HepG2 (cell line): ENCODE results near the gene PCOLCE2. TPM values are rescaled to one million over a fixed set of nuclear protein-coding genes. Genes with fewer than 3 reads are reported as not detected.

Experiments
- ATAC-seq: fragments of 200-7000 bp; cut with Tn5 transposase; 3 replicates; pipeline ENCODE4 v1.9.1; 2020; ENCODE audit warnings: mild to moderate bottlenecking, moderate library complexity
- BruUV-seq: library from RNA; stranded (reverse); fragments of 400-500 nt; replicated peaks from 2 replicates; lab custom pipeline; 2021; lab: Mats Ljungman, UMichigan
- CTCF ChIA-PET: fragments of 300-600 bp; formaldehyde crosslinking; extraction: SDS; loops from one replicate; lab custom pipeline; 2021; ENCODE audit warnings: low total read pairs, inconsistent platforms, low intra/inter-chr PET ratio; lab: Yijun Ruan, JAX
- POLR2A ChIA-PET: fragments of 350-600 bp; sonication (Branson Sonifier 250); formaldehyde crosslinking; loops from one replicate; lab custom pipeline; 2020; ENCODE audit warnings: antibody characterized with exemption, inconsistent platforms; lab: Yijun Ruan, JAX
- DNase-seq: peaks from one replicate; pipeline ENCODE4 v3.0.0-alpha.2; 2015; ENCODE audit warnings: low spot score
- FAIRE-seq: peaks from 3 replicates; lab custom pipeline; 2011; peaks lifted over from hg19 to GRCh38; lab: Jason Lieb, UNC
- H2AFZ ChIP-seq: one replicate; pipeline ENCODE4 v1.6.1; 2011; ENCODE audit warnings: low read length, inconsistent platforms
- H3K27ac ChIP-seq: fragments of 300-600 bp; 3 replicates; pipeline ENCODE4 v1.8.0; 2011; ENCODE audit warnings: mixed run types, mild to moderate bottlenecking, mixed read lengths, low read length, inconsistent platforms; ENCODE audit not compliant: insufficient read depth; ENCODE audit errors: extremely low read length
- H3K27me3 ChIP-seq, 2 experiments: fragments of 200-600 bp in 1 of 2; 2 replicates in 1 of 2; 3 replicates in 1 of 2; pipeline versions ENCODE4 v1.6.0 to v1.8.0; 2011; ENCODE audit warnings: low read length in 2 of 2, mild to moderate bottlenecking in 2 of 2, moderate library complexity in 2 of 2, inconsistent platforms in 1 of 2; ENCODE audit not compliant: insufficient read depth in 2 of 2, control insufficient read depth in 1 of 2
- H3K36me3 ChIP-seq, 2 experiments: fragments of 200-600 bp in 1 of 2; replicated peaks in 1 of 2; 2 replicates in 1 of 2; 3 replicates in 1 of 2; pipeline versions ENCODE4 v1.5.1 to v1.8.0; 2011; ENCODE audit warnings: low read length in 2 of 2, inconsistent platforms in 1 of 2; ENCODE audit not compliant: insufficient read depth in 2 of 2, control insufficient read depth in 1 of 2
- H3K4me1 ChIP-seq: 2 replicates; pipeline ENCODE4 v1.5.1; 2012; ENCODE audit warnings: low read length, inconsistent platforms; ENCODE audit not compliant: insufficient read depth
- H3K4me2 ChIP-seq: 2 replicates; pipeline ENCODE4 v1.6.0; 2011; ENCODE audit warnings: low read depth, low read length, inconsistent platforms
- H3K4me3 ChIP-seq, 3 experiments: fragments of 200-600 bp in 1 of 3; sonication (generic), shearing (Covaris generic) in 1 of 3; replicated peaks in 1 of 3; 2 replicates each; pipeline ENCODE4 v1.5.1; 2011 to 2016; ENCODE audit warnings: low read length in 3 of 3, inconsistent platforms in 2 of 3, low read depth in 2 of 3, mild to moderate bottlenecking in 2 of 3, control low read depth in 1 of 3, mixed read lengths in 1 of 3; ENCODE audit not compliant: insufficient read depth in 1 of 3
- H3K79me2 ChIP-seq: one replicate; pipeline ENCODE4 v1.6.1; 2011; ENCODE audit warnings: low read length, inconsistent platforms; ENCODE audit not compliant: insufficient read depth
- H3K9ac ChIP-seq: 2 replicates; pipeline ENCODE4 v1.6.0; 2011; ENCODE audit warnings: mild to moderate bottlenecking, low read depth, low read length, inconsistent platforms; ENCODE audit not compliant: insufficient read depth
- H3K9me3 ChIP-seq: 2 replicates; pipeline ENCODE4 v1.5.1; 2012; ENCODE audit warnings: mild to moderate bottlenecking, low read length
- H4K20me1 ChIP-seq: 2 replicates; pipeline ENCODE4 v1.6.0; 2011; ENCODE audit warnings: inconsistent platforms, mild to moderate bottlenecking, low read length, moderate library complexity; ENCODE audit not compliant: insufficient read depth
- ETS1 ChIP-seq: sonication (generic); formaldehyde crosslinking; IDR thresholded peaks from 2 replicates; pipeline ENCODE4 v1.4.0; 2020; ENCODE audit warnings: missing genetic modification reagents
- GTF2F1 ChIP-seq: fragments of 150-350 bp; IDR thresholded peaks from 2 replicates; pipeline ENCODE4 v1.6.1; 2014; ENCODE audit warnings: low read length
- MTA3 ChIP-seq: sonication (generic); formaldehyde crosslinking; IDR thresholded peaks from 2 replicates; pipeline ENCODE4 v1.4.0; 2020; ENCODE audit warnings: missing genetic modification reagents
- ZNF773 ChIP-seq: sonication (generic); formaldehyde crosslinking; IDR thresholded peaks from 2 replicates; pipeline ENCODE4 v1.4.0; 2020; ENCODE audit warnings: missing genetic modification reagents, borderline replicate concordance
- WGBS: methylation state at CpG from one replicate; pipeline ENCODE4 v1.1.6; 2017; ENCODE audit warnings: low lambda C conversion rate; 5-methylcytosine and 5-hydroxymethylcytosine counted together
- in situ Hi-C: cut with HindIII; loops from 2 replicates; pipeline ENCODE4 v1.10.0; 2017; ENCODE audit warnings: low pct_unique_long_range_greater_than_20kb; ENCODE audit not compliant: extremely low pct_ligation_motif_present
- intact Hi-C: fragments of 100-400 bp; cut with micrococcal nuclease; formaldehyde crosslinking; loops from one replicate; pipeline ENCODE4 v1.10.0; 2022; ENCODE audit not compliant: unreplicated experiment
- polyA plus RNA-seq, 8 experiments: library from polyadenylated mRNA; depleted of rRNA in 3 of 8; stranded (reverse) in 7 of 8; unstranded in 1 of 8; fragments of >200 nt; fragmentation: Illumina TruSeq in 4 of 8; extraction: Trizol in 4 of 8; gene quantifications; 2 replicates each; pipeline versions ENCODE4 v1.2.1 to v1.2.3, GENCODE V29; 2011 to 2016; ENCODE audit warnings: low read depth in 4 of 8, missing spikeins in 1 of 8, mixed read lengths in 1 of 8; ENCODE audit not compliant: insufficient read depth in 1 of 8
- total RNA-seq, 5 experiments: library from RNA; depleted of rRNA; stranded (reverse); fragments of >200 nt; fragmentation: Illumina TruSeq; extraction: Trizol; gene quantifications; 2 replicates each; pipeline ENCODE4 v1.2.3, GENCODE V29; 2016; ENCODE audit warnings: low read depth in 1 of 5
- TF ChIP-seq, protein P1 (sequence below): sonication (generic); formaldehyde crosslinking; IDR thresholded peaks from 2 replicates; pipeline ENCODE4 v1.4.0; 2020; ENCODE audit warnings: missing genetic modification reagents, borderline replicate concordance
- TF ChIP-seq, protein P2 (sequence below): IDR thresholded peaks from 2 replicates; pipeline ENCODE4 v1.6.1; 2016

The PCOLCE2 gene
- total and polyA plus RNA-seq, 2 of the 13 experiments (the other 11 are each of a cell fraction or from before 2014, with no cell fraction given), result 0.71 to 2.0 TPM

GRCh38 chr3:142809259-142809658 lies 79.6 kb downstream of the PCOLCE2 start:
- in situ Hi-C loops, result no loop called here

More at GRCh38 chr3:142809259-142809658, 79.6 kb downstream of the PCOLCE2 start:
- no peak for FAIRE-seq
- no peak for ATAC-seq
- H3K4me1 ChIP-seq, result no peaks in the 10 kb centered on the region
- no peak overlapping the region for H3K9ac ChIP-seq
- H3K79me2 ChIP-seq, result no peaks in the 10 kb centered on the region
- TF ChIP-seq, protein P1, sequence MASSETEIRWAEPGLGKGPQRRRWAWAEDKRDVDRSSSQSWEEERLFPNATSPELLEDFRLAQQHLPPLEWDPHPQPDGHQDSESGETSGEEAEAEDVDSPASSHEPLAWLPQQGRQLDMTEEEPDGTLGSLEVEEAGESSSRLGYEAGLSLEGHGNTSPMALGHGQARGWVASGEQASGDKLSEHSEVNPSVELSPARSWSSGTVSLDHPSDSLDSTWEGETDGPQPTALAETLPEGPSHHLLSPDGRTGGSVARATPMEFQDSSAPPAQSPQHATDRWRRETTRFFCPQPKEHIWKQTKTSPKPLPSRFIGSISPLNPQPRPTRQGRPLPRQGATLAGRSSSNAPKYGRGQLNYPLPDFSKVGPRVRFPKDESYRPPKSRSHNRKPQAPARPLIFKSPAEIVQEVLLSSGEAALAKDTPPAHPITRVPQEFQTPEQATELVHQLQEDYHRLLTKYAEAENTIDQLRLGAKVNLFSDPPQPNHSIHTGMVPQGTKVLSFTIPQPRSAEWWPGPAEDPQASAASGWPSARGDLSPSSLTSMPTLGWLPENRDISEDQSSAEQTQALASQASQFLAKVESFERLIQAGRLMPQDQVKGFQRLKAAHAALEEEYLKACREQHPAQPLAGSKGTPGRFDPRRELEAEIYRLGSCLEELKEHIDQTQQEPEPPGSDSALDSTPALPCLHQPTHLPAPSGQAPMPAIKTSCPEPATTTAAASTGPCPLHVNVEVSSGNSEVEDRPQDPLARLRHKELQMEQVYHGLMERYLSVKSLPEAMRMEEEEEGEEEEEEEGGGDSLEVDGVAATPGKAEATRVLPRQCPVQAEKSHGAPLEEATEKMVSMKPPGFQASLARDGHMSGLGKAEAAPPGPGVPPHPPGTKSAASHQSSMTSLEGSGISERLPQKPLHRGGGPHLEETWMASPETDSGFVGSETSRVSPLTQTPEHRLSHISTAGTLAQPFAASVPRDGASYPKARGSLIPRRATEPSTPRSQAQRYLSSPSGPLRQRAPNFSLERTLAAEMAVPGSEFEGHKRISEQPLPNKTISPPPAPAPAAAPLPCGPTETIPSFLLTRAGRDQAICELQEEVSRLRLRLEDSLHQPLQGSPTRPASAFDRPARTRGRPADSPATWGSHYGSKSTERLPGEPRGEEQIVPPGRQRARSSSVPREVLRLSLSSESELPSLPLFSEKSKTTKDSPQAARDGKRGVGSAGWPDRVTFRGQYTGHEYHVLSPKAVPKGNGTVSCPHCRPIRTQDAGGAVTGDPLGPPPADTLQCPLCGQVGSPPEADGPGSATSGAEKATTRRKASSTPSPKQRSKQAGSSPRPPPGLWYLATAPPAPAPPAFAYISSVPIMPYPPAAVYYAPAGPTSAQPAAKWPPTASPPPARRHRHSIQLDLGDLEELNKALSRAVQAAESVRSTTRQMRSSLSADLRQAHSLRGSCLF (CRISPR knock-in tag), result no peak
- TF ChIP-seq, protein P2, sequence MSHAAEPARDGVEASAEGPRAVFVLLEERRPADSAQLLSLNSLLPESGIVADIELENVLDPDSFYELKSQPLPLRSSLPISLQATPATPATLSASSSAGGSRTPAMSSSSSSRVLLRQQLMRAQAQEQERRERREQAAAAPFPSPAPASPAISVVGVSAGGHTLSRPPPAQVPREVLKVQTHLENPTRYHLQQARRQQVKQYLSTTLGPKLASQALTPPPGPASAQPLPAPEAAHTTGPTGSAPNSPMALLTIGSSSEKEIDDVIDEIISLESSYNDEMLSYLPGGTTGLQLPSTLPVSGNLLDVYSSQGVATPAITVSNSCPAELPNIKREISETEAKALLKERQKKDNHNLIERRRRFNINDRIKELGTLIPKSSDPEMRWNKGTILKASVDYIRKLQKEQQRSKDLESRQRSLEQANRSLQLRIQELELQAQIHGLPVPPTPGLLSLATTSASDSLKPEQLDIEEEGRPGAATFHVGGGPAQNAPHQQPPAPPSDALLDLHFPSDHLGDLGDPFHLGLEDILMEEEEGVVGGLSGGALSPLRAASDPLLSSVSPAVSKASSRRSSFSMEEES (CRISPR knock-in tag), result no peak
- TF ChIP-seq MTA3 (CRISPR knock-in tag), result no peak
- TF ChIP-seq ETS1 (CRISPR knock-in tag), result no peak
- TF ChIP-seq ZNF773 (CRISPR knock-in tag), result no peak
- no peak for TF ChIP-seq GTF2F1
- H3K36me3 ChIP-seq, result peaks cover 0 to 5% of the 10 kb centered on the region in 2 experiments; a peak in 1 of 5 replicates
- DNase-seq, result no peak
- no peak overlapping the region for H3K27ac ChIP-seq
- intact Hi-C loops, result no loop called here
- POLR2A ChIA-PET, result no interaction called here
- H3K9me3 ChIP-seq, result no peaks in the 10 kb centered on the region
- WGBS, result 80% methylated on average over 3 of the region's 3 CpGs
- H3K4me3 ChIP-seq, result no peak overlapping the region
- CTCF ChIA-PET, result no interaction called here
- no TSS peak for BruUV-seq
- H2AFZ ChIP-seq, result no peak overlapping the region
- no peaks in the 10 kb centered on the region for H4K20me1 ChIP-seq
- H3K4me2 ChIP-seq, result no peak overlapping the region
- H3K27me3 ChIP-seq, result no peaks in the 10 kb centered on the region
